Astrocyte (in vitro differentiated cells and primary cell): Measurements from ENCODE around the gene DUSP28. TPM values are rescaled to one million over a fixed set of nuclear protein-coding genes. Genes with fewer than 3 reads are reported as not detected.

Experiments used
- DNase-seq: peaks from one replicate; pipeline ENCODE4 v3.0.0-alpha.2; 2010; ENCODE audit warnings: low read depth
- FAIRE-seq: peaks from 2 replicates; lab custom pipeline; 2011; peaks lifted over from hg19 to GRCh38; lab: Jason Lieb, UNC
- H2AFZ ChIP-seq: 2 replicates; pipeline ENCODE4 v1.6.0; 2012; ENCODE audit warnings: low read depth, low read length, inconsistent platforms
- H3K27ac ChIP-seq: 2 replicates; pipeline ENCODE4 v1.5.1; 2011; ENCODE audit warnings: low read depth, low read length, inconsistent platforms
- H3K27me3 ChIP-seq: 2 replicates; pipeline ENCODE4 v1.6.0; 2011; ENCODE audit warnings: low read length, inconsistent platforms; ENCODE audit not compliant: insufficient read depth
- H3K36me3 ChIP-seq: 2 replicates; pipeline ENCODE4 v1.5.1; 2011; ENCODE audit warnings: low read length, inconsistent platforms; ENCODE audit not compliant: insufficient read depth
- H3K4me1 ChIP-seq: 2 replicates; pipeline ENCODE4 v1.5.1; 2011; ENCODE audit warnings: low read length, inconsistent platforms; ENCODE audit not compliant: insufficient read depth
- H3K4me2 ChIP-seq: 2 replicates; pipeline ENCODE4 v1.6.0; 2012; ENCODE audit warnings: low read length, inconsistent platforms
- H3K4me3 ChIP-seq: 2 replicates; pipeline ENCODE4 v1.5.1; 2011; ENCODE audit warnings: low read depth, mild to moderate bottlenecking, low read length, inconsistent platforms; ENCODE audit not compliant: insufficient read depth
- H3K79me2 ChIP-seq: 2 replicates; pipeline ENCODE4 v1.6.0; 2012; ENCODE audit warnings: mild to moderate bottlenecking, low read length, inconsistent platforms; ENCODE audit not compliant: insufficient read depth
- H3K9ac ChIP-seq: 2 replicates; pipeline ENCODE4 v1.6.0; 2012; ENCODE audit warnings: mild to moderate bottlenecking, low read length, inconsistent platforms
- H3K9me3 ChIP-seq: 2 replicates; pipeline ENCODE4 v1.5.1; 2012; ENCODE audit warnings: low read depth, mild to moderate bottlenecking, low read length, inconsistent platforms; ENCODE audit not compliant: insufficient read depth
- H4K20me1 ChIP-seq: 2 replicates; pipeline ENCODE4 v1.6.0; 2012; ENCODE audit warnings: low read length, inconsistent platforms; ENCODE audit not compliant: insufficient read depth
- H3K27ac Mint-ChIP-seq: one replicate; pipeline ENCODE4 v1.8.0; 2021; ENCODE audit warnings: mild to moderate bottlenecking, mixed read lengths; ENCODE audit not compliant: unreplicated experiment
- H3K27me3 Mint-ChIP-seq: one replicate; pipeline ENCODE4 v1.8.0; 2021; ENCODE audit warnings: low read depth, mixed read lengths; ENCODE audit not compliant: unreplicated experiment
- H3K36me3 Mint-ChIP-seq: one replicate; pipeline ENCODE4 v1.8.0; 2021; ENCODE audit warnings: low read depth, mixed read lengths; ENCODE audit not compliant: unreplicated experiment
- H3K4me1 Mint-ChIP-seq: one replicate; pipeline ENCODE4 v1.8.0; 2021; ENCODE audit warnings: low read depth, mixed read lengths; ENCODE audit not compliant: unreplicated experiment
- H3K4me3 Mint-ChIP-seq: one replicate; pipeline ENCODE4 v1.8.0; 2021; ENCODE audit warnings: mild to moderate bottlenecking, moderate library complexity, mixed read lengths; ENCODE audit not compliant: unreplicated experiment
- H3K9me3 Mint-ChIP-seq: one replicate; pipeline ENCODE4 v1.8.0; 2021; ENCODE audit warnings: mild to moderate bottlenecking, mixed read lengths; ENCODE audit not compliant: unreplicated experiment
- EZH2 ChIP-seq: IDR thresholded peaks from 2 replicates; pipeline ENCODE4 v1.6.1; 2012; ENCODE audit warnings: mild to moderate bottlenecking, low read length, inconsistent platforms; ENCODE audit not compliant: insufficient read depth
- total RNA-seq: library from RNA; stranded (reverse); gene quantifications from 2 replicates; pipeline ENCODE4 v1.2.1, GENCODE V29; 2021
- TF ChIP-seq, protein P1 (sequence below): IDR thresholded peaks from 2 replicates; pipeline ENCODE4 v1.5.1; 2011; ENCODE audit warnings: low read depth, mild to moderate bottlenecking, inconsistent platforms, low read length, moderate library complexity; ENCODE audit not compliant: insufficient read depth

The DUSP28 gene
- total RNA-seq, 1 donor from 2014 or later, result 4.1 TPM

DNA sequence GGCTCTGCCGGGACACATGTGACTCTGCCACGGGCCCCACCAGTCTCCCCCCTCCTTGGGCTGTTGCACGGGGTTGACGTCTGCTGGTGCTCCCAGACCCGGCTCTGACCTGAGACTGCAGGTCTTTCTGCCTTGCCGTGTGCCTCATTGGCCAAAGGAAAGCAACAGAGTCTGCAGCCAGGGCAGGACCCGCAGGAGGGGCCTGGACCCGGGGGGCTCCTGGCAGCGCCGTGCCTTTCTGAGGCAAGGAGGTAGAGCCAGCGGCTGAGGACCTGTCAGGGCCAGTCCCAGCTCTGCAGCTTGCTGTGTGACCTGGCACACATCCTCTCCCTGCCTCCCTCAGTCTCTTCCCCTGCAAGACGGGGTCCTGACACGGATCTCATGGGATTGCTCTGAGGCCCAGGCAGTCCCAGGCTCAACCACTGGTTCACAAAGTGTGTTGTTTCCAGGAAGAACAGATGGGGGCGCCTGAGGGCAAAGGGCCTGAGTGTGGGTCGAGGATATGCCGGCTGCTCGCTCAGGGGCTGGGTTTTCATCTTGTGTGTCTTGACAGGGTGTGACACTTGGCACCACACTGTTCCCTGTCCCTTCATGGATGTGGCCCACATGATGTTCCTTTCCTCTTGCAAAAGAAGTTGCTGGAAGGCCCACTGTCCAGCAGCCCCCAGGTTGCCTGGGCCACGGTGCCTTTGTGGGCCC lies 35.4 kb downstream of the DUSP28 start:
- Histone ChIP-seq H3K27me3 (no peaks in the 10 kb centered on the region), H3K9ac (no peak overlapping the region), H4K20me1 (peaks cover 60% of the 10 kb centered on the region), H3K4me3 (no peak overlapping the region), H3K4me1 (peaks cover 11% of the 10 kb centered on the region), H2AFZ (no peak overlapping the region), H3K9me3 (no peaks in the 10 kb centered on the region), H3K36me3 (peaks cover 4% of the 10 kb centered on the region), H3K27ac (no peak overlapping the region), H3K79me2 (peaks cover 25% of the 10 kb centered on the region), H3K4me2 (no peak overlapping the region)
- DNase-seq (no peak), FAIRE-seq (no peak)
- Mint-ChIP-seq H3K27me3 (no peaks in the 10 kb centered on the region), H3K36me3 (peaks cover 9% of the 10 kb centered on the region), H3K4me3 (no peak overlapping the region), H3K9me3 (no peaks in the 10 kb centered on the region), H3K4me1 (peaks cover 6% of the 10 kb centered on the region), H3K27ac (no peak overlapping the region)
- no peak for TF ChIP-seq EZH2
- TF ChIP-seq, protein P1, sequence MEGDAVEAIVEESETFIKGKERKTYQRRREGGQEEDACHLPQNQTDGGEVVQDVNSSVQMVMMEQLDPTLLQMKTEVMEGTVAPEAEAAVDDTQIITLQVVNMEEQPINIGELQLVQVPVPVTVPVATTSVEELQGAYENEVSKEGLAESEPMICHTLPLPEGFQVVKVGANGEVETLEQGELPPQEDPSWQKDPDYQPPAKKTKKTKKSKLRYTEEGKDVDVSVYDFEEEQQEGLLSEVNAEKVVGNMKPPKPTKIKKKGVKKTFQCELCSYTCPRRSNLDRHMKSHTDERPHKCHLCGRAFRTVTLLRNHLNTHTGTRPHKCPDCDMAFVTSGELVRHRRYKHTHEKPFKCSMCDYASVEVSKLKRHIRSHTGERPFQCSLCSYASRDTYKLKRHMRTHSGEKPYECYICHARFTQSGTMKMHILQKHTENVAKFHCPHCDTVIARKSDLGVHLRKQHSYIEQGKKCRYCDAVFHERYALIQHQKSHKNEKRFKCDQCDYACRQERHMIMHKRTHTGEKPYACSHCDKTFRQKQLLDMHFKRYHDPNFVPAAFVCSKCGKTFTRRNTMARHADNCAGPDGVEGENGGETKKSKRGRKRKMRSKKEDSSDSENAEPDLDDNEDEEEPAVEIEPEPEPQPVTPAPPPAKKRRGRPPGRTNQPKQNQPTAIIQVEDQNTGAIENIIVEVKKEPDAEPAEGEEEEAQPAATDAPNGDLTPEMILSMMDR, result no peak

DNA sequence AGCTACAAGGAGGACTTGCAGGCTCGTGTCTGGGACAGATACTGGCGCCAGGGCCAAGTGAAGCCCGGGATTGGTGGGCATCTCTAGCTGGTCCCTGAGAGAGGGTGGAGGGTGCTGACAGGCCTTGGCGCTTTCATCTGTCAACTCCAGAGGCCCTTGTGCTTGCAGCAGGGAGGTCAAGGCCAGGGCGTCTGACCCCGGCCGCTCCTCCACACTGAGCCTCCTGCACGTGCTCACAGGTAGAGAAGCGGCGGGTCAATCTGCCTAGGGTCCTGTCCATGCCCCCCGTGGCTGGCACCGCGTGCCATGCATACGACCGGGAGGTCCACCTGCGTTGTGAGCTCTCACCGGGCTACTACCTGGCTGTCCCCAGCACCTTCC lies 35.9 kb downstream of the DUSP28 start:
- H3K4me3 Mint-ChIP-seq, result no peak overlapping the region
- no peaks in the 10 kb centered on the region for H3K9me3 Mint-ChIP-seq

DNA sequence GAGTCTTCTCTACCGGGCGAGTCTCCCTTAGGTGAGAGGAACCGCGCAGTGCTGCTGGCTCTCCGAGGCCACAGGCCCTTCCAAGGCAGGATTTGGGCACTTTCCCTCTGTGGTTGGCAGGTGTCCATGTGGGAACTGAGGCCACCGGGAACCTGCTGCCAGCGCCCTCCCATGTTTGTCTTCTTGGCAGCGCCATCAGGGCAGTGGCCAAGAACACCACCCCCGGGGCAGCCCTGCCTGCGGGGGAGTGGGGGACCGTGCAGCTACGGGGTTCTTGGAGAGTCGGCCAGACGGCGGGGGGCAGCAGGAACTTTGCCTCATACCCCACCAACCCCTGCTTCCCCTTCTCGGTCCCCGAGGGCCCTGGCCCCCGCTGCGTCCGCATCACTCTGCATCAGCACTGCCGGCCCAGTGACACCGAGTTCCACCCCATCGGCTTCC lies 36.4 kb downstream of the DUSP28 start:
- no peak for DNase-seq
- H2AFZ ChIP-seq, result no peak overlapping the region
- H3K27me3 Mint-ChIP-seq, result no peaks in the 10 kb centered on the region

More for the DNA sequence above, 35.9 kb downstream of the DUSP28 start:
- Histone ChIP-seq H3K9me3 (no peaks in the 10 kb centered on the region), H2AFZ (no peak overlapping the region), H3K4me1 (peaks cover 6% of the 10 kb centered on the region), H3K27ac (no peak overlapping the region), H3K4me2 (no peak overlapping the region), H3K79me2 (peaks cover 23% of the 10 kb centered on the region), H3K9ac (no peak overlapping the region), H4K20me1 (peaks cover 55% of the 10 kb centered on the region), H3K4me3 (no peak overlapping the region), H3K36me3 (peaks cover 4% of the 10 kb centered on the region), H3K27me3 (no peaks in the 10 kb centered on the region)
- no peaks in the 10 kb centered on the region for H3K27me3 Mint-ChIP-seq
- TF ChIP-seq EZH2, result no peak
- peaks cover 6% of the 10 kb centered on the region for H3K4me1 Mint-ChIP-seq
- H3K27ac Mint-ChIP-seq, result no peak overlapping the region
- FAIRE-seq (no peak), DNase-seq (no peak)
- peaks cover 9% of the 10 kb centered on the region for H3K36me3 Mint-ChIP-seq

More for the DNA sequence above, 36.4 kb downstream of the DUSP28 start:
- no peak overlapping the region for H3K27ac ChIP-seq
- no peak overlapping the region for H3K4me3 ChIP-seq
- FAIRE-seq, result no peak
- H3K79me2 ChIP-seq, result peaks cover 21% of the 10 kb centered on the region
- Mint-ChIP-seq H3K27ac (no peak overlapping the region), H3K4me3 (no peak overlapping the region), H3K9me3 (no peaks in the 10 kb centered on the region), H3K36me3 (peaks cover 9% of the 10 kb centered on the region), H3K4me1 (peaks cover 1% of the 10 kb centered on the region)
- no peak overlapping the region for H3K9ac ChIP-seq
- peaks cover 50% of the 10 kb centered on the region for H4K20me1 ChIP-seq
- H3K4me1 ChIP-seq, result peaks cover 2% of the 10 kb centered on the region
- peaks cover 2% of the 10 kb centered on the region for H3K36me3 ChIP-seq
- no peak overlapping the region for H3K4me2 ChIP-seq
- H3K9me3 ChIP-seq, result no peaks in the 10 kb centered on the region
- TF ChIP-seq EZH2, result no peak
- TF ChIP-seq, protein P1, result no peak
- H3K27me3 ChIP-seq, result no peaks in the 10 kb centered on the region
